Measurements from ENCODE around the gene IRF2BPL. TPM values are rescaled to one million over a fixed set of nuclear protein-coding genes. Genes with fewer than 3 reads are reported as not detected.

IRF2BPL gene
- total RNA-seq, 1 donor from 2014 or later, result 65.6 TPM

DNA sequence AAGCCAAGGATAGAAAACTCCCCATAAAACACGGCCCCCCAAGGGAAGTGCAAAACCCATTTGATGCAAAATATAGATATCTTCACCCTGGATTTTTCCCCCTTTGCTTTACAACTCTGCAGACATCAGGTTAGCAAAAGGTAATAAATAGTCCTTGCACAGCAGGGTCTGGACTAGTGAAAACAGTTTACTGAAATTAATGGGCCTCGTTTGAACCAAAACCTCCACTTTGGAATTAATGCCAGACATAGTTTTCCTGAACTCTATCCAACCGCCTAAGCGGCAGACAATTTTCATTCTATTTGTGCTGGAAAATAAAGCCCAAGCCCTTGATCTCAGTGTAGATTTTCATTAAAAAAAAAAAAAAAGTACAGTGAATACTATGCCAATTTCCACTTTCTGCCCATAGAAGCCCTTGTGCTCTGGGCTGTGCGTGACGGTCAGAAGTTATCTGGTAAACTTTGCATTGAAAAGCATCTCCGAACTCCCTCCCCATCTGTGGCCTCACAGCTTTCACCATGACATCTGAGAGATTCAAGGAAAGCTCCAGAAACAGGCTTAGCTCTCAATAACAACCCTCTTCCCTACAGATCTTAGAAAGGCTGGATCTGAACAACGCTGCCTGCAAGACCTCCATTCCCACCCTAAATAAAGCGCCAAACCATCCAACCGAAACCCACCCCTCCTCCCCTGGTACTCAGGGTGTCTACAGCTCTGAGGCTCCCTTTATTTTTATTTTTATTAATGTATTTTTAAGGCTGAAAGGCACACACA lies 11.0 kb upstream of the IRF2BPL start:
- H3K4me3 ChIP-seq (ENCODE audit: low read depth, low read length), result peak overlapping the region; percentile 39
- no peak for DNase-seq (ENCODE audit: low read depth)
- TF ChIP-seq CTCF (conservative IDR thresholded peaks at IDR 0.05; ENCODE audit: low read depth, low read length), result no peak

- no peak for DNase-seq (ENCODE audit: low read depth)
- no peak overlapping the region for H3K4me3 ChIP-seq (ENCODE audit: low read depth, low read length)
- no peak for TF ChIP-seq CTCF (conservative IDR thresholded peaks at IDR 0.05; ENCODE audit: low read depth, low read length)
These were observed 9.5 kb upstream of the IRF2BPL start for GRCh38 chr14:77037938-77038568.

DNA sequence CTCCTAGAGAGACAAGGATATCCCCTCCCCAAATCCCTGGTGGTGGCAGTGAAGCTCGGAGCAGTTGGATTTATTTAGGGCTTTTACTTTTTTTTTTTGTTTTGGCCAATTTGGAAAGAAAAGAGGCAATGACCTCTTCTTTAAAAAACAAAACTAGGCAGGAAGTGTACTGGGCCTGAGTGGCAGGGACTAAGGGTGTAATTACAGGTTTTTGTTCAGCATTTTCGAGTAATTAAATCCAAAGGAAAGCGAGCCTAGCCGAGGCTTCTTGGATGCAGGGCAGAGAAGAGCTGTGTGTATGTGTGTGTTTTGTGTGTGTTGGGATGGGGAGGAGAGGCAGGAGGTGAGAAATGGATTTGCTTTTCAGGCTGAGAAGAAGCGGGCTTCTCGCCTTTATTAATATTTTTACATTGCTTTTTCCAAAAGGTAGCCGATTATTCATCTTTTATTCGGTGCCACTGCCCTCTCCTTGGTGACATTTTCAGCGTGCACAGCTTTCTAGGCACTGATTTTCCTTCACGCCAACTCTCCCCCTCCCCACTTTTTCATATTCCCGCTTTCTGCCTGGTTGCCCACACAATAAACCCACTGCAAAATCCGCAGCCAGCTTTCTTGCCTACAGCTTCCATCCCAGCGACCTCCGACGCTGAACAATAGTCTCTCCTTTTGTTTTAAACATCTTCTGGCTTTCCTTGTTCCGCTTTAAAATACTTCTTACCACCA lies 8.9 kb upstream of the IRF2BPL start:
- TF ChIP-seq CTCF (conservative IDR thresholded peaks at IDR 0.05; ENCODE audit: low read depth, low read length), result no peak
- no peak overlapping the region for H3K4me3 ChIP-seq (ENCODE audit: low read depth, low read length)
- no peak for DNase-seq (ENCODE audit: low read depth)

DNA sequence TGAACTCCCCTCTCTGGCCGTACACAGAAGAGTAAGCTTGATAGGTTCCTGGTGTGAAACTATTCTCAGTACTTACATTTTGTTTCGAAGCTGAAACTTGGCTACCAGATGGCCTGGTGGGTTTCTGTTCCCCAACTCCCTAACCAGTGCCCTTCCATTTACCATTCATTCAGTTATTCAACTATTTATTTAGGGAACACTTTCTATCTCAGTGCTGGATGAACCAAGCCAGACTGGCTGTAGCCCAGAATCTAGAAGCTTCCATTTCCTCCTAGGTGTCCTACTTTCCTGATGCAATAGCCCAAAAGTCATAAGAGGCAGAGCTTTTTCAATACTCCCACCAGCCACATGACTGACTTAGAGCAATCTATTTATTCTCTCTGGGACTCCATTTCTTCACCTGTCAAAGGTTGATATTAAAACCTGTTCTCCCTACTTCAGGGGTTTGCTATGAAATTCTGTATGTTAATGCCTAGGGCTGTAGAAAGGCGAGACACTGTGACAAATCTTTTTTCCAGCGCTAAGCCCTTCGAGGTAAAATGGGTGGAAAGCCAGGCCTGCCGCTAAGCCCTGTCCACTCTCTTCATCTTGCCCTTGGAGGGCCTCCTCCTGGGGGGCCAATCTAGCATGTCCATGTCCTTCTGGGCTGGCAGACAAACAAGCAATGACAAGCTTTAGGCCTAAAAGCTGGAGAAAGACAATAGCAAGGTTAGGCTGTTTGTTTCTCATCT lies 8.1 kb upstream of the IRF2BPL start:
- no peak overlapping the region for H3K4me3 ChIP-seq (ENCODE audit: low read depth, low read length)
- TF ChIP-seq CTCF (conservative IDR thresholded peaks at IDR 0.05; ENCODE audit: low read depth, low read length), result no peak
- no peak for DNase-seq (ENCODE audit: low read depth)

DNA sequence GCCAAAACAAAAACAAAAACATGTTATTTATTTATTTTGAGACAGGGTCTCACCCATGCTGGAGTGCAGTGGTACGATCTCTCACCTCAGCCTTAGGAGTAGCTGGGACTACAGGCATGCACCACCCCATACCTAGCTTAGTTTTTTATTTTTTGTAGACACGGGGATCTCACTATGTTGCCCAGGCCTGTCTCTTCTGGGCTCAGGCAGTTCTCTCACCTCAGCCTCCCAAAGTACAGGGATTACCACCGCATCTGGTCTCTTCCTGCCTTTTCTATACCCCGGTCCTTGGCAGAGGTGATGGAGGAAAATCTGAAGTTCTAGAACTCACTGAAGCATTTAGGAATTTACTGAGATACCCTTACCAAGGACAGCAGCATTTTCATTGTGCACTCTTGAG lies 6.8 kb upstream of the IRF2BPL start:
- no peak overlapping the region for H3K4me3 ChIP-seq (ENCODE audit: low read depth, low read length)
- TF ChIP-seq CTCF (conservative IDR thresholded peaks at IDR 0.05; ENCODE audit: low read depth, low read length), result no peak
- DNase-seq (ENCODE audit: low read depth), result no peak

- DNase-seq (ENCODE audit: low read depth), result no peak
- TF ChIP-seq CTCF (conservative IDR thresholded peaks at IDR 0.05; ENCODE audit: low read depth, low read length), result no peak
- H3K4me3 ChIP-seq (ENCODE audit: low read depth, low read length), result peak overlapping the region; percentile 63
These were observed 5.4 kb upstream of the IRF2BPL start for GRCh38 chr14:77033622-77034589.

All from epithelial cell of proximal tubule (primary cell).